GM03348 (cell line): ENCODE results near the gene ALKBH5.

Source experiments
- DNase-seq: peaks from one replicate; pipeline ENCODE4 v3.0.0; 2012; ENCODE audit warnings: low spot score

ALKBH5 gene

GRCh38 chr17:18158022-18158600 lies 25.5 kb upstream of the ALKBH5 start:
- peak; percentile 88 for DNase-seq

- DNase-seq, result no peak
Observed at GRCh38 chr17:18159551-18160120, 24.0 kb upstream of the ALKBH5 start.

- DNase-seq, result no peak
Observed at GRCh38 chr17:18160128-18160856, 23.3 kb upstream of the ALKBH5 start.

- DNase-seq, result no peak
Observed at GRCh38 chr17:18161207-18162145, 22.2 kb upstream of the ALKBH5 start.

GRCh38 chr17:18163547-18163946 lies 20.1 kb upstream of the ALKBH5 start:
- no peak for DNase-seq

GRCh38 chr17:18166894-18167293 lies 16.7 kb upstream of the ALKBH5 start:
- DNase-seq, result no peak

- DNase-seq, result no peak
Observed at GRCh38 chr17:18167421-18167820, 16.2 kb upstream of the ALKBH5 start.

- DNase-seq, result no peak
Observed at GRCh38 chr17:18172531-18173278, 10.9 kb upstream of the ALKBH5 start.

- no peak for DNase-seq
Observed at GRCh38 chr17:18173740-18174139, 9.9 kb upstream of the ALKBH5 start.

- no peak for DNase-seq
Observed at GRCh38 chr17:18176176-18176575, 7.5 kb upstream of the ALKBH5 start.

GRCh38 chr17:18177133-18177532 lies 6.5 kb upstream of the ALKBH5 start:
- no peak for DNase-seq

GRCh38 chr17:18177722-18178121 lies 5.9 kb upstream of the ALKBH5 start:
- no peak for DNase-seq

- DNase-seq, result no peak
Observed at GRCh38 chr17:18179196-18179595, 4.4 kb upstream of the ALKBH5 start.

GRCh38 chr17:18179804-18180203 lies 3.8 kb upstream of the ALKBH5 start:
- no peak for DNase-seq

GRCh38 chr17:18181358-18181757 lies 2.3 kb upstream of the ALKBH5 start:
- no peak for DNase-seq

GRCh38 chr17:18182110-18182977 lies 1.3 kb upstream of the ALKBH5 start:
- DNase-seq, result no peak

GRCh38 chr17:18182978-18183333 lies 672 bp upstream of the ALKBH5 start:
- peak; percentile 92 for DNase-seq

GRCh38 chr17:18184143-18185031 lies 759 bp downstream of the ALKBH5 start:
- DNase-seq, result peak; percentile 44

- peak; percentile 49 for DNase-seq
Observed at GRCh38 chr17:18185391-18185790, 1.8 kb downstream of the ALKBH5 start.
